PC-9 (cell line): ENCODE results near the gene FCHSD1. TPM values are rescaled to one million over a fixed set of nuclear protein-coding genes. Genes with fewer than 3 reads are reported as not detected.

Experiments
- BruUV-seq: library from RNA; stranded (reverse); fragments of 400-500 nt; replicated peaks from 2 replicates; lab custom pipeline; 2021; lab: Mats Ljungman, UMichigan
- CTCF ChIA-PET: fragments of 300-600 bp; sonication (Branson Sonifier 250); formaldehyde crosslinking; loops from one replicate; lab custom pipeline; 2022; ENCODE audit warnings: antibody characterized with exemption; lab: Charles Lee
- POLR2A ChIA-PET: fragments of 300-600 bp; sonication (Branson Sonifier 250); formaldehyde crosslinking; loops from one replicate; lab custom pipeline; 2022; ENCODE audit warnings: antibody characterized with exemption; ENCODE audit not compliant: unreplicated experiment; lab: Charles Lee
- DNase-seq, 2 experiments: peaks; one replicate each; pipeline versions ENCODE4 v3.0.0 to v3.0.0-alpha.2; 2015 to 2022; ENCODE audit warnings: mixed read lengths in 1 of 2
- H2AFZ ChIP-seq: fragments of 200-600 bp; sonication (generic); 2 replicates; pipeline ENCODE4 v1.8.1; 2017; ENCODE audit warnings: antibody characterized with exemption
- H3F3A ChIP-seq: fragments of 200-600 bp; sonication (generic); 2 replicates; pipeline ENCODE4 v1.8.1; 2017; ENCODE audit warnings: antibody characterized with exemption, mild to moderate bottlenecking, low read depth; ENCODE audit not compliant: insufficient read depth
- H3K27ac ChIP-seq: fragments of 200-600 bp; sonication (generic); 2 replicates; pipeline ENCODE4 v1.6.1; 2016; ENCODE audit warnings: mixed run types
- H3K27me3 ChIP-seq: fragments of 200-600 bp; sonication (generic); 2 replicates; pipeline ENCODE4 v1.6.1; 2016; ENCODE audit warnings: low read depth, mixed run types; ENCODE audit not compliant: insufficient read depth
- H3K36me3 ChIP-seq: fragments of 200-600 bp; sonication (generic); 2 replicates; pipeline ENCODE4 v1.6.1; 2016; ENCODE audit warnings: low read depth, mixed run types
- H3K4me1 ChIP-seq: fragments of 200-600 bp; sonication (generic); replicated peaks from 2 replicates; pipeline ENCODE4 v1.6.1; 2016; ENCODE audit warnings: mixed run types; ENCODE audit not compliant: insufficient read depth
- H3K4me2 ChIP-seq: fragments of 200-600 bp; sonication (generic); 2 replicates; pipeline ENCODE4 v1.6.1; 2017; ENCODE audit warnings: mixed run types
- H3K4me3 ChIP-seq: fragments of 200-600 bp; sonication (generic); 2 replicates; pipeline ENCODE4 v1.6.1; 2016; ENCODE audit warnings: mixed run types
- H3K79me2 ChIP-seq: fragments of 200-600 bp; sonication (generic); 2 replicates; pipeline ENCODE4 v1.6.1; 2017; ENCODE audit warnings: low read depth, mixed run types
- H3K9me2 ChIP-seq: fragments of 200-600 bp; sonication (generic); 2 replicates; pipeline ENCODE4 v1.8.1; 2017; ENCODE audit warnings: mild to moderate bottlenecking; ENCODE audit not compliant: insufficient read depth
- H3K9me3 ChIP-seq: fragments of 200-600 bp; sonication (generic); 2 replicates; pipeline ENCODE4 v1.8.1; 2016; ENCODE audit warnings: low read depth; ENCODE audit not compliant: insufficient read depth
- H4K20me1 ChIP-seq: fragments of 200-600 bp; sonication (generic); 2 replicates; pipeline ENCODE4 v1.8.1; 2017; ENCODE audit not compliant: insufficient read depth
- EZH2 ChIP-seq: fragments of 200-600 bp; sonication (generic); IDR thresholded peaks from 2 replicates; pipeline ENCODE4 v1.8.0; 2017; ENCODE audit warnings: antibody characterized with exemption, low read depth
- intact Hi-C: fragments of 100-400 bp; cut with micrococcal nuclease; formaldehyde crosslinking; loops from one replicate; pipeline ENCODE4 v1.10.0; 2022; ENCODE audit not compliant: unreplicated experiment
- total RNA-seq: library from RNA; stranded (reverse); gene quantifications from 2 replicates; pipeline ENCODE4 v1.2.3, GENCODE V29; 2021
- TF ChIP-seq, protein P1 (sequence below): fragments of 200-600 bp; sonication (generic); conservative IDR thresholded peaks from 2 replicates; pipeline ENCODE4 v1.6.1; 2017; ENCODE audit warnings: mixed run types, antibody characterized with exemption, mild to moderate bottlenecking, moderate library complexity

FCHSD1 gene
- total RNA-seq, 1 experiment from 2014 or later, result 36.4 TPM

GRCh38 chr5:141640698-141641097, 10.5 kb downstream of the FCHSD1 start:
- Histone ChIP-seq H3K4me3 (no peak overlapping the region), H3K27me3 (no peaks in the 10 kb centered on the region), H3K4me1 (peaks cover 28% of the 10 kb centered on the region), H2AFZ (no peak overlapping the region), H3K27ac (no peak overlapping the region), H3K4me2 (no peak overlapping the region), H3K36me3 (no peaks in the 10 kb centered on the region), H3K9me3 (no peaks in the 10 kb centered on the region), H3F3A (peaks cover 24% of the 10 kb centered on the region), H3K79me2 (peaks cover 9% of the 10 kb centered on the region), H4K20me1 (peaks cover 4% of the 10 kb centered on the region; the same call in 1 of the 2 replicates), H3K9me2 (no peaks in the 10 kb centered on the region)
- no TSS peak for BruUV-seq
- CTCF ChIA-PET, result no interaction called here
- DNase-seq, result no peak
- intact Hi-C loops, result no loop called here
- POLR2A ChIA-PET, result no interaction called here
- TF ChIP-seq, protein P1, sequence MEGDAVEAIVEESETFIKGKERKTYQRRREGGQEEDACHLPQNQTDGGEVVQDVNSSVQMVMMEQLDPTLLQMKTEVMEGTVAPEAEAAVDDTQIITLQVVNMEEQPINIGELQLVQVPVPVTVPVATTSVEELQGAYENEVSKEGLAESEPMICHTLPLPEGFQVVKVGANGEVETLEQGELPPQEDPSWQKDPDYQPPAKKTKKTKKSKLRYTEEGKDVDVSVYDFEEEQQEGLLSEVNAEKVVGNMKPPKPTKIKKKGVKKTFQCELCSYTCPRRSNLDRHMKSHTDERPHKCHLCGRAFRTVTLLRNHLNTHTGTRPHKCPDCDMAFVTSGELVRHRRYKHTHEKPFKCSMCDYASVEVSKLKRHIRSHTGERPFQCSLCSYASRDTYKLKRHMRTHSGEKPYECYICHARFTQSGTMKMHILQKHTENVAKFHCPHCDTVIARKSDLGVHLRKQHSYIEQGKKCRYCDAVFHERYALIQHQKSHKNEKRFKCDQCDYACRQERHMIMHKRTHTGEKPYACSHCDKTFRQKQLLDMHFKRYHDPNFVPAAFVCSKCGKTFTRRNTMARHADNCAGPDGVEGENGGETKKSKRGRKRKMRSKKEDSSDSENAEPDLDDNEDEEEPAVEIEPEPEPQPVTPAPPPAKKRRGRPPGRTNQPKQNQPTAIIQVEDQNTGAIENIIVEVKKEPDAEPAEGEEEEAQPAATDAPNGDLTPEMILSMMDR, result no peak
- TF ChIP-seq EZH2, result no peak

DNA sequence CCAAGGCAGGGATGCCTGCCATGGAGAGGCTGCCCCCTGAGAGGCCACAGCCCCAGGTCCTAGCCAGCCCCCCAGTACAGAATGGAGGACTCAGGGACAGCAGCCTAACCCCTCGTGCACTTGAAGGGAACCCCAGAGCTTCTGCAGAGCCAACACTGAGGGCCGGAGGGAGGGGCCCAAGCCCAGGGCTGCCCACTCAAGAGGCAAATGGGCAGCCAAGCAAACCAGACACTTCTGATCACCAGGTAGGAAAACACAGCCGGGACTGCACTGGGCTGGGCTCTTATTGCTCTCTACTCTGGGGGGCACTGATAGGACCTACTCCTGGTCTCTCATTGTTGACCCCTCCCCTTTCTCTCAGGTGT, 11.2 kb downstream of the FCHSD1 start:
- CTCF ChIA-PET, result interaction anchor here (0.6 kb wide), 1 partner anchor 1046 kb away, joined by 5 read pairs; the partner anchor contains the start of gene FGF1
- no TSS peak for BruUV-seq
- TF ChIP-seq, protein P1, result no peak
- no peak for TF ChIP-seq EZH2

GRCh38 chr5:141639357-141640050, 11.7 kb downstream of the FCHSD1 start:
- no peaks in the 10 kb centered on the region for H3K9me3 ChIP-seq
- H4K20me1 ChIP-seq, result peaks cover 15% of the 10 kb centered on the region; the same call in 1 of the 2 replicates
- H3K4me1 ChIP-seq, result peaks cover 35% of the 10 kb centered on the region
- TF ChIP-seq, protein P1, result no peak
- TF ChIP-seq EZH2, result no peak
- peaks cover 24% of the 10 kb centered on the region for H3F3A ChIP-seq
- intact Hi-C loops, result no loop called here
- no TSS peak for BruUV-seq
- no peak overlapping the region for H2AFZ ChIP-seq
- H3K4me3 ChIP-seq, result no peak overlapping the region
- no peaks in the 10 kb centered on the region for H3K27me3 ChIP-seq
- H3K79me2 ChIP-seq, result peaks cover 21% of the 10 kb centered on the region
- H3K36me3 ChIP-seq, result no peaks in the 10 kb centered on the region
- DNase-seq, result no peak
- POLR2A ChIA-PET, result no interaction called here
- no peaks in the 10 kb centered on the region for H3K9me2 ChIP-seq
- CTCF ChIA-PET, result interaction anchor here (0.6 kb wide), 1 partner anchor 1046 kb away, joined by 5 read pairs; the partner anchor contains the start of gene FGF1
- H3K27ac ChIP-seq, result no peak overlapping the region
- no peak overlapping the region for H3K4me2 ChIP-seq

More for the DNA sequence above, 11.2 kb downstream of the FCHSD1 start:
- Histone ChIP-seq H3K4me1 (peaks cover 35% of the 10 kb centered on the region), H3K36me3 (no peaks in the 10 kb centered on the region), H3F3A (peaks cover 24% of the 10 kb centered on the region), H3K9me3 (no peaks in the 10 kb centered on the region), H3K27ac (no peak overlapping the region), H3K9me2 (no peaks in the 10 kb centered on the region), H2AFZ (no peak overlapping the region), H3K4me2 (no peak overlapping the region), H4K20me1 (peaks cover 10% of the 10 kb centered on the region; the same call in 1 of the 2 replicates), H3K27me3 (no peaks in the 10 kb centered on the region), H3K79me2 (peaks cover 16% of the 10 kb centered on the region), H3K4me3 (no peak overlapping the region)
- DNase-seq, result no peak
- intact Hi-C loops, result no loop called here
- POLR2A ChIA-PET, result no interaction called here
